GM19468 (cell line): Measurements from ENCODE around the gene XRCC6.
"Not testable (repeated sequence)": the region's sequence is repeated elsewhere in the genome, so short reads cannot be mapped to it uniquely, and the experiment has no call there.

ENCODE experiments used
- ATAC-seq: cut with Tn5 transposase; IDR thresholded peaks from one replicate; pipeline ENCODE4 v1.9.1; 2021; ENCODE audit warnings: mild to moderate bottlenecking, moderate library complexity, moderate number of reproducible peaks; ENCODE audit not compliant: unreplicated experiment; ENCODE audit errors: extremely low read depth

The XRCC6 gene

GRCh38 chr22:41682033-41682807, 61.1 kb downstream of the XRCC6 start:
- ATAC-seq: no peak

DNA sequence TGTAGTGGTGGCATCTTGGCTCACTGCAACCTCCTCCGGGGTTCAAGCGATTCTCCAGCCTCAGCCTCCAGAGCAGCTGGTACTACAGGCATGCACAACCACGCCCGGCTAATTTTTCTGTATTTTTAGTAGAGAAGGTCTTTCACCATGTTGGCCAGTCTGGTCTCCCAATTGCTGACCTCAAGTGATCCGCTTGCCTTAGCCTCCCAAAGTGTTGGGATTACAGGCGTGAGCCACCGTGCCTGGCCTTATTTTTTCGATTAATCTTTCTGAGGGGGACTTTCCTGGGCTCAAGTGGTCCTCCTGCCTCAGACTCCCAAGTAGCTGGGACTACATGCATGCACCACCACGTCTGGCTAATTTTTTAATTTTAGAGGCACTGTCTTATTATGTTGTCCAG, 62.0 kb downstream of the XRCC6 start:
- ATAC-seq: no peak

GRCh38 chr22:41683616-41684015, 62.5 kb downstream of the XRCC6 start:
- no peak for ATAC-seq

DNA sequence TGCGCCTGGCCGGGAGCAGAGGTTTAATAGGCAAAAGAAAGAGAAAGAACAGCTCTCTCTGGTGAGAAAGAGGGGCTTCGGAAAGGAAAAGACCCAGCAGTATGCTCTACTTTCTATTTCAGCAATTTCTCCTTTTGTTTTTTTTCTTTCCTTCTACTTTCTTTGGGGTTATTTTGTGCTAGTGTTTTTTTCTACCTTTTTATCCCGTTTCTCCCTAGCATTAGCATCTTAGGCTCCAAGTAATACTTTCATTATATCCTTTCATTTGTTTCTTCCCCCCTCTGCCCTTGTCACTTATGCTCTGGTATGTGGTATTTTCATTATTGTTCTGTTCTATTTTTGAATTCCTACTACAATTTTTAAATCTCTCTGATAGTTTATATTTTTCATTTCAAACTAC, 63.1 kb downstream of the XRCC6 start:
- ATAC-seq: no peak

DNA sequence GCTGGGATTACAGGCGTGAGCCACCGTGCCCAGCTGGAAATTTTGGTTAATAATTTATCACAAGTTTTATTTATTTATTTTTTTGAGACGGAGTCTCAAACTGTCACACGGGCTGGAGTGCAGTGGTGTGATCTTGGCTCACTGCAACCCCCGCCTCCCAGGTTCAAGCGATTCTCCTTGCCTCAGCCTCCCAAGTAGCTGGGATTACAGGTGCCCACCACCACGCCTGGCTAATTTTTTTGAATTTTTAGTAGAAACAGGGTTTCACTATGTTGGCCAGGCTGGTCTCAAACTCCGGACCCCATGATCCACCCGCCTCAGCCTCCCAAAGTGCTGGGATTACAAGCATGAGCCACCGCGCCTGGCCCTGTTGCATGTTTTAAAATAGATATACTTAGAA, 65.8 kb downstream of the XRCC6 start:
- ATAC-seq: not testable (repeated sequence)

DNA sequence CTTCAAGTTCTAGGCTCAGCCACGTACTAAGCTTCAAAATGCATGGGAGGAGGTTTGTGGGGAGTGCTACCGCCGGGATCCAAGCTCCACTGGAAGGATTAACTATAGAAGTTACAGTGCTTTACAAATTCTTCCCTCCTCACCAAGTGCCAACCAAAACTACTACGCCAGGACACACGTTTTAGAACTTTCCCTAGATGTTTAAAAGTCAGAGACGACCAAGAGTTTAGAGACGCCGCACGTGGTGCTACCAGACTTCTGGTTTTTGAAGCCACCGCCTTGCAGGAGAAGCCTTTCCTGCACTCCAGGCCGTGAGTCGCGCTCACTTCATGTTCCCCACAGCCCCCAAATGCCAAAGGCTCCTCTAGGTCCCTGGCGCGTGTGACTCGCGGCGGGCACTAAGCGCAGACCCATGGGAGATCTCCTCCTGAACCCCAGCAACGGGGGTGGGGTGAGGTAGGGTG, 66.8 kb downstream of the XRCC6 start:
- ATAC-seq: no peak

- ATAC-seq: peak; percentile 32
Measured at GRCh38 chr22:41688365-41689211, 67.5 kb downstream of the XRCC6 start, which contains the start of gene SNU13. Gene SNU13 (minus strand): TSS chr22:41688867. CDS start chr22:41688796, 71 bp downstream.

GRCh38 chr22:41690476-41690875, 69.4 kb downstream of the XRCC6 start:
- no peak for ATAC-seq

DNA sequence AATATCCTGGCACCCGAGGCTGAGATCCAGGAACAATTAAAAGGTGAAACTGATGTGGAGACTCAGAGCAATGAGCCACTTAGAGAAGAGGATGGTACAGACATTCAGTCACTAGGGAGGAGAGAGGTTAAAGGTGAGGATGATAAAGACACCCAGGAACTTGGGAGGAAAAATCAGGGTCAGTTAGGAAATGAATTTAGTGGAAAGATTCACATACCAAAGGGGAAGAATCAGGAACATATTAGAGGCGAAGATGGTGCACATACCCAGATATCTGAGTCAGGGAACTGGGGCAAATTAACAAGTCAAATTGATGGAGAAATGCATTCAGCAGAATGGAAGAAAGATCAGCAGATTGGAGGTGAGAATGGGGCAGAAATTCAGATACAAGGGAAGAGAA, 74.1 kb downstream of the XRCC6 start:
- ATAC-seq: no peak

- no peak for ATAC-seq
Measured at GRCh38 chr22:41696703-41697102, 75.6 kb downstream of the XRCC6 start.

GRCh38 chr22:41697126-41697775, 76.2 kb downstream of the XRCC6 start:
- ATAC-seq: no peak

- ATAC-seq: no peak
Measured at GRCh38 chr22:41699264-41700107, 78.4 kb downstream of the XRCC6 start, which contains the start of gene MEI1. Gene MEI1 (plus strand): TSS chr22:41699503. CDS start chr22:41699539, 36 bp downstream.

- ATAC-seq: no peak
Measured at GRCh38 chr22:41700108-41700364, 78.9 kb downstream of the XRCC6 start.

GRCh38 chr22:41702763-41703162, 81.7 kb downstream of the XRCC6 start:
- no peak for ATAC-seq

DNA sequence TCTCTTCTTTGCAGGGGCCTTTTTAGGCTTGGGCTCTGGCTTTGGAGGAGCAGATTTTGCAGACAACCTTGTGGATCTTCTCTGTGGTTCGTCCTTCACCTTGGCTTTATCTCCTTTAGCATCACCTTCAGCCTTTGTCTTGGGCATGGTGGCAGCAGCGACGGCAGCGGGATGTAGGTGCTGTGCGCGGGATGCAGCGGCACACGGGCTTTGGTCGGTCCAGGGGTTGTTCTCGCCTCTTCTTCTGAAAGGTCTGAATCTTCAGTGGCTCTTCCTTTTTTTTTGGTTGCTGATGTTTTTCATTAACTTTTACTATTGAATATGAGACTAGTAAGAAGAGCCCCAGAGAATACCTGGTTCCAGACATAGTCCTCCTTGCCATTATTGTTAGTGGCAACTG, 88.2 kb downstream of the XRCC6 start:
- no peak for ATAC-seq

GRCh38 chr22:41713004-41713403, 91.9 kb downstream of the XRCC6 start:
- ATAC-seq: no peak
